Prostate gland (tissue), 2 donors: ENCODE results near the gene TAF3. TPM values are rescaled to one million over a fixed set of nuclear protein-coding genes. Genes with fewer than 3 reads are reported as not detected.

Experiments
- DNase-seq: peaks from one replicate; pipeline ENCODE4 v3.0.0-alpha.2; 2019; ENCODE audit warnings: low spot score
- H3K27ac ChIP-seq, 2 donors: fragments of 200-600 bp; sonication (generic); 2 replicates each; pipeline ENCODE4 v1.5.1; 2017 to 2019
- H3K27me3 ChIP-seq: fragments of 200-600 bp; sonication (generic); replicated peaks from 2 replicates; pipeline ENCODE4 v1.5.1; 2019; ENCODE audit not compliant: insufficient read depth
- H3K36me3 ChIP-seq, 2 donors: fragments of 200-600 bp; sonication (generic); 1 replicate in 1 of 2; 2 replicates in 1 of 2; pipeline versions ENCODE4 v1.5.1 to v1.8.1; 2017 to 2019
- H3K4me1 ChIP-seq: fragments of 200-600 bp; sonication (generic); replicated peaks from 2 replicates; pipeline ENCODE4 v1.5.1; 2019
- H3K4me3 ChIP-seq, 2 donors: fragments of 200-600 bp; sonication (generic); 2 replicates each; pipeline ENCODE4 v1.5.1; 2017 to 2019
- H3K9me3 ChIP-seq: fragments of 200-600 bp; sonication (generic); 2 replicates; pipeline ENCODE4 v1.5.1; 2017
- POLR2A ChIP-seq: fragments of 450-650 bp; IDR thresholded peaks from one replicate; pipeline ENCODE4 v1.6.1; 2016; ENCODE audit warnings: antibody characterized with exemption, mild to moderate bottlenecking
- POLR2AphosphoS5 ChIP-seq: sonication (generic); formaldehyde crosslinking; IDR thresholded peaks from one replicate; pipeline ENCODE4 v1.6.1; 2017; ENCODE audit warnings: antibody characterized with exemption
- WGBS: methylation state at CpG from one replicate; pipeline ENCODE4 v1.1.5; 2018; 5-methylcytosine and 5-hydroxymethylcytosine counted together
- intact Hi-C: fragments of 100-400 bp; cut with DNase I; formaldehyde crosslinking; loops from one replicate; pipeline ENCODE4 v1.14.2; 2022
- total RNA-seq, 2 donors: library from RNA; depleted of rRNA; stranded (reverse); fragments of >200 nt; gene quantifications; one replicate each; pipeline ENCODE4 v1.1.0, GENCODE V29; 2016
- TF ChIP-seq, protein P1 (sequence below), 4 experiments: fragments of 200-600 bp in 2 of 4; fragments of 450-650 bp in 2 of 4; sonication (generic) in 2 of 4; IDR thresholded peaks; 1 replicate in 3 of 4; 2 replicates in 1 of 4; pipeline ENCODE4 v1.5.1; 2016 to 2019; ENCODE audit warnings: antibody characterized with exemption in 4 of 4, mild to moderate bottlenecking in 2 of 4, moderate library complexity in 2 of 4

The TAF3 gene
- total RNA-seq, 2 donors from 2014 or later: 4.4 to 20.2 TPM

DNA sequence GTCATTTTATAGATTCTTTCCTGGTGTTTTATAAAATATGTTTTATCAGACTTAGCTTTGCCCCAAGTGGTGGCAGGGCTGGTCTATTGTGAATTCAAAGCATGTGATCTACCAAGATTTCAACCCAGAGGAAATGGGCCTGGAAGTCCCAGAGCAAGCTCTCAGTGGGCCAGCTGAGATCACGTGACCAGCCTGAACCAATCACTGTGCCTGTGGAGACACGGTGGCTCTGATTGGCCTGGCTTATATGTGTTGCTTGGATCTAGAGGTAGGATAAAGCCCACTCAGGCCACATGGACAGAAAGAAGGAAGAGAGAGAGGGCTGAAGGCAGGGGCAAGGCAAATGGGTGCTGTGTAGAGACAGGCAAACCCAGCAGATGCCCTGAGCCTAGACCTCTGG, 170.7 kb downstream of the TAF3 start:
- H3K36me3 ChIP-seq: no peaks in the 10 kb centered on the region
- no peaks in the 10 kb centered on the region for H3K4me1 ChIP-seq
- H3K27ac ChIP-seq: no peak overlapping the region
- TF ChIP-seq, protein P1, sequence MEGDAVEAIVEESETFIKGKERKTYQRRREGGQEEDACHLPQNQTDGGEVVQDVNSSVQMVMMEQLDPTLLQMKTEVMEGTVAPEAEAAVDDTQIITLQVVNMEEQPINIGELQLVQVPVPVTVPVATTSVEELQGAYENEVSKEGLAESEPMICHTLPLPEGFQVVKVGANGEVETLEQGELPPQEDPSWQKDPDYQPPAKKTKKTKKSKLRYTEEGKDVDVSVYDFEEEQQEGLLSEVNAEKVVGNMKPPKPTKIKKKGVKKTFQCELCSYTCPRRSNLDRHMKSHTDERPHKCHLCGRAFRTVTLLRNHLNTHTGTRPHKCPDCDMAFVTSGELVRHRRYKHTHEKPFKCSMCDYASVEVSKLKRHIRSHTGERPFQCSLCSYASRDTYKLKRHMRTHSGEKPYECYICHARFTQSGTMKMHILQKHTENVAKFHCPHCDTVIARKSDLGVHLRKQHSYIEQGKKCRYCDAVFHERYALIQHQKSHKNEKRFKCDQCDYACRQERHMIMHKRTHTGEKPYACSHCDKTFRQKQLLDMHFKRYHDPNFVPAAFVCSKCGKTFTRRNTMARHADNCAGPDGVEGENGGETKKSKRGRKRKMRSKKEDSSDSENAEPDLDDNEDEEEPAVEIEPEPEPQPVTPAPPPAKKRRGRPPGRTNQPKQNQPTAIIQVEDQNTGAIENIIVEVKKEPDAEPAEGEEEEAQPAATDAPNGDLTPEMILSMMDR (IDR thresholded peaks at IDR 0.05): no peak
- TF ChIP-seq POLR2A: no peak
- TF ChIP-seq POLR2AphosphoS5: no peak
- no peaks in the 10 kb centered on the region for H3K9me3 ChIP-seq
- H3K27me3 ChIP-seq: no peaks in the 10 kb centered on the region
- 97% methylated on average over 2 of the region's 2 CpGs for WGBS
- intact Hi-C loops: no loop called here
- DNase-seq: no peak
- no peak overlapping the region for H3K4me3 ChIP-seq

DNA sequence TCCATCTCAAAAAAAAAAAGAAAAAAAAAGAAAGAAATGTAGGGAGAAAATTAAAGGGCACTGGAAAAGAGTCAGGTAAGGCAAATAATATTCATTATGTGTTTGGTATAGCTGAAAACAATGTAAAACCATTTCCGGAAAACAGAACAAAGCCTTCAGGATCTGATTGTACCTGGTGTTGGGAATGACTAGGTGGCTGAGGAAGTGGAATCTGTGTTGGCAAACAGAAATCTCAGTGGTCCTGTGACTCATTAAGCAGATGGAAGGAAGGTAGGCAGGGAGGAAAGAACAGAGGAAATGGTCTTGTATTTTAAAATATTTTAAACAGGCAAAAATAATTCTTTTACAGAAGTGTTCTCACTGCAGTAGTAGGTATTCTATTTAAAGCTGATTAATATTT, 180.5 kb downstream of the TAF3 start:
- Histone ChIP-seq H3K9me3 (no peaks in the 10 kb centered on the region), H3K27me3 (no peaks in the 10 kb centered on the region), H3K4me1 (no peaks in the 10 kb centered on the region), H3K4me3 (no peak overlapping the region), H3K36me3 (no peaks in the 10 kb centered on the region), H3K27ac (no peak overlapping the region)
- TF ChIP-seq POLR2AphosphoS5: no peak
- no peak for TF ChIP-seq POLR2A
- TF ChIP-seq, protein P1 (IDR thresholded peaks at IDR 0.05): no peak
- intact Hi-C loops: no loop called here
- 97% methylated on average over 1 of the region's 1 CpG for WGBS
- no peak for DNase-seq

DNA sequence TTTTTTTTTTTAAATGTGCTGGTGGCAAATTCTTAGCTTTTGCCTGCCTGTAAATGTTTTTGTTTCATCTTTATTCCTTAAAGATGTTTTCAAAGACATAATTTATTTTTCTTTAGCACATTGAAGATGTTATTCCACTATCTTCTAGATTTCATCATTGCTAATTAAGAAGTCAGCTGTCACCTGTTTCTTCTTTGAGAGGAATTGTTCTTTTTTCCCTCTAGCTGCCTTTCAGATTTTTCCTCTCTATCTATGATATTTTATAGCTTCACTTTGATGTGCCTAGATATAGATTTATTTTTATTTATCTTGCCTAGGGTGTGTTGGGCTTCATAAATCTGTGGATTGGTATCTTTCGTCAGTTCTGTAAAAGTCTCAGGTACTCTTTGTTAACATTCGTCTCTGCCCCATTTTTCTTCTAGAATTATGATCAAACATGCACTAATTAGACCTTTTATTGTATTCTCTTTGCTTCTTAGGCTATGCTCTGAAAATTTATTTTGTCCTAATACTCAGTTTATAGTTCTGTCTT, 186.2 kb downstream of the TAF3 start:
- Histone ChIP-seq H3K27me3 (no peaks in the 10 kb centered on the region), H3K9me3 (no peaks in the 10 kb centered on the region), H3K4me1 (no peaks in the 10 kb centered on the region), H3K4me3 (no peak overlapping the region), H3K27ac (no peak overlapping the region), H3K36me3 (no peaks in the 10 kb centered on the region)
- TF ChIP-seq POLR2AphosphoS5 (no peak), POLR2A (no peak)
- TF ChIP-seq, protein P1 (IDR thresholded peaks at IDR 0.05): no peak
- no peak for DNase-seq
- intact Hi-C loops: no loop called here
- WGBS: 61% methylated on average over 2 of the region's 2 CpGs

DNA sequence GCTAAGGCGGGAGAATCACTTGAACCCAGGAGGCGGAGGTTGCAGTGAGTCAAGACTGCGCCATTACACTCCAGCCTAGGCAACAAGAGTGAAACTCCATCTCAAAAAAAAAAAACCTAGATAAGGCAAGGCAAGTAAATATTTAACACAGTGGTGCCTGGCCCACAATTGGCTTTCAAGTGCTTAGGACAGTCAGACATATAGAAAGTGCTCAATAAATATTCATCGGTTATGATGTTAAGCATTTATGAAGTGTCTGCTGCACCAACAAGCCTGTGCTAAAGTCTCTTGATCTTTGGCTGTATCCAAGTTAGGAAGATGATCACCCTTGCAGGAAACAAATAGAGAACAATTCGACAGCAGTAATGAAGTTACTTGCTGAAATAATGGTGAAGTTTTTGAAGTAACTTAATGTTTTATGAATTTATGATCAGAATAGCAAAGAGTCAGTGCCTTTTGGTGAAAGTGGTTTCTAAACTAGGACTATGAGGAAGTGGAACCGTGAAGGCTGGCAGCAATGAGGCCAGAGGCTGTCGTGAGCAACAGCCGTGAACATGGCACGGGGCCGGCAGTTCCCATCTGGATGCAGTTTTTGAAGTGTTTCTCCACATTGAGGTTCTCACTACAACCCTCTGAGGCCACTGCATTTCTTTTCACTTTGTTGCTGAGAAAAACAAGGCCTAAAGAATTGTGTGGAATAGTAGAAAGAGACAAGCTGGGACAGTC, 188.1 kb downstream of the TAF3 start:
- 96% methylated on average over 10 of the region's 10 CpGs for WGBS
- TF ChIP-seq, protein P1 (IDR thresholded peaks at IDR 0.05): no peak
- no peak for TF ChIP-seq POLR2A
- TF ChIP-seq POLR2AphosphoS5: no peak
- DNase-seq: no peak
- H3K4me1 ChIP-seq: no peaks in the 10 kb centered on the region
- no peaks in the 10 kb centered on the region for H3K36me3 ChIP-seq
- H3K27ac ChIP-seq: no peak overlapping the region
- no peak overlapping the region for H3K4me3 ChIP-seq
- no peaks in the 10 kb centered on the region for H3K9me3 ChIP-seq
- intact Hi-C loops: no loop called here
- no peaks in the 10 kb centered on the region for H3K27me3 ChIP-seq

DNA sequence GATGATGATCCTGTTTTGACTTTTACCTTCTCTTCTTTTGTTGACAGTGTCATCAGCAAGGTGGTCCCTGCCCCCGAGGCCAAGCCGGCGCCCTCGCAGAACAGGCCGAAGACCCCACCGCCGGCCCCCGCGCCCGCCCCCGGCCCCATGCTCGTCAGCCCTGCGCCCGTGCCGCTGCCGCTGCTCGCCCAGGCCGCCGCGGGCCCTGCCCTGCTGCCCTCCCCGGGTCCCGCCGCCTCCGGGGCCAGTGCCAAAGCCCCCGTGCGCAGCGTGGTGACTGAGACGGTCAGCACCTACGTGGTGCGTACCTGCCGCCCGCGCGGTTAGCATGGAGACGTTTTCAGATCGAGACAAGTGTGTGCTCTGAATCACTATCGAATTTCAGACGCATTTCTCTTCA, 190.7 kb downstream of the TAF3 start:
- WGBS: 98% methylated on average over 38 of the region's 38 CpGs
- Histone ChIP-seq H3K27ac (no peak overlapping the region), H3K27me3 (no peaks in the 10 kb centered on the region), H3K4me3 (no peak overlapping the region), H3K36me3 (no peaks in the 10 kb centered on the region), H3K4me1 (no peaks in the 10 kb centered on the region), H3K9me3 (no peaks in the 10 kb centered on the region)
- intact Hi-C loops: no loop called here
- no peak for DNase-seq
- TF ChIP-seq POLR2AphosphoS5: no peak
- TF ChIP-seq, protein P1 (IDR thresholded peaks at IDR 0.05): no peak
- no peak for TF ChIP-seq POLR2A
